ENCODE results near the gene LCE1B. TPM values are rescaled to one million over a fixed set of nuclear protein-coding genes. Genes with fewer than 3 reads are reported as not detected.

LCE1B gene
- not detected for polyA plus RNA-seq (2013, experiment 1 of 4)
- polyA plus RNA-seq (2013, experiment 2 of 4): not detected
- polyA plus RNA-seq (2013, experiment 3 of 4): not detected
- not detected for polyA plus RNA-seq (2013, experiment 4 of 4)

DNA sequence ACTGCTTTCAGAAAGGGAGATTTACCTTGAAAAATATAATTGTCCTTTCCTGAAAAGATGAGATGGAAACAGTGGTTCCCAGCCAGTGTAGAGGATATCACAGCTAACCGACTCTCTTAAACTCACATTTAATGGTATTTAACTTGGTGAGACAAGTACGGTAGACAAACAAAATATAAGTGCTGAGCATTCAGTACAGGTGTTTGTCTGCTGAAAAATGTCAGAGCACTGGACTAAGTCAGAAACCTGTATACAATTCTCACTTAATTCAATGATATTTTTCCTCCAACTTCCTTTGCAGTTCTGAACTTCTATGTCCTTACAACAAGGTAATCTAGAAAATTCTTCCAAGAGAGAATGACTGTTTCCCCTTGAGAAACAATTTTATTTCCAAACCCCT, at the start of gene LCE1B:
LCE1B (plus strand) TSS at position 301 of the 400 bp plus-strand sequence. CDS start 476 bp downstream, outside the sequence.
- Histone ChIP-seq H3K36me3 (ENCODE audit: control insufficient read depth, insufficient read depth, low read length) (no peaks in the 10 kb centered on the region), H3K9me3 (ENCODE audit: control insufficient read depth, low read length) (peaks cover 11% of the 10 kb centered on the region), H3K4me1 (ENCODE audit: control insufficient read depth, insufficient read depth, low read length) (no peaks in the 10 kb centered on the region), H3K27me3 (ENCODE audit: control insufficient read depth, insufficient read depth, low read length, poor library complexity, severe bottlenecking) (no peaks in the 10 kb centered on the region), H3K27ac (ENCODE audit: insufficient read depth, low read depth, low read length, poor library complexity, severe bottlenecking) (no peak within 1 kb of the TSS), H3K4me3 (ENCODE audit: insufficient read depth, low read depth, low read length) (no peak within 1 kb of the TSS)
- WGBS, 2 experiments: 85% methylated on average over 2 of the region's 2 CpGs; no CpG with 5 or more reads in 1 of the 2 experiments

DNA sequence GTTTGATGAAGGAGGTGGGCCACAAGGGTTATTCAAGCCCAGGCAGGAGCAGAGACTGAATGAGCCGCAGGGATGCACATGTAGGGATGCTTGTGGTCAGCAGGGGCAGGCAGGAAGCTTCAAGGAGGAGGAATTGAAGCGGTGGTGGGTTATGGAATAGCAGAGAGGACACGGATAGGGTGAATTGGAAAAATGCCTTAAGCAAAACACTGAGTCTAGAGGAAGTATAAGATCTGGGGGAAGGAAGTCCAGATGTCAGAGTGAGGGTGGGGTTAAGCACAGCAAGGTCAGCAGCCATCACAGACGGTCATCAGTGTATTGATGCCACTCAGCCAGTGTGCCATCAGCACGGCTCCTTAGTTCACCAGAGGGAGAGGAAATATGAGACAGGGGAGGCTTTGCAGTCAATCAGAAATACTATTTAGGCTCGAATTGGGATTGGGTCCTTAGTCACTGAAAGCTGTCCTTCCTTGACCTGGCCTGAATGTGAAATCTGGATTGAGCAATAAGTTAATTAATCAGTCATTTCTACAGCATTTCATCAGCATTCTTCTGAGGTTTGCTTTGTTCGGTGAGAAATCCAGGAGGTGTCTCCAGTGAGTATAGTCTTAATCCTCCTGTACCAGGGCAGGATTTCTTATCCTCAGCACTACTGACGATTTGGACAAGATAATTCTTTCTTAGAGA, 42.8 kb upstream of the LCE1B start:
- Histone ChIP-seq H3K4me1 (ENCODE audit: control insufficient read depth, insufficient read depth, low read length) (no peaks in the 10 kb centered on the region), H3K9me3 (ENCODE audit: control insufficient read depth, low read length) (peaks cover 13% of the 10 kb centered on the region), H3K36me3 (ENCODE audit: control insufficient read depth, insufficient read depth, low read length) (no peaks in the 10 kb centered on the region), H3K27me3 (ENCODE audit: control insufficient read depth, insufficient read depth, low read length, poor library complexity, severe bottlenecking) (no peaks in the 10 kb centered on the region), H3K4me3 (ENCODE audit: insufficient read depth, low read depth, low read length) (no peak overlapping the region), H3K27ac (ENCODE audit: insufficient read depth, low read depth, low read length, poor library complexity, severe bottlenecking) (no peak overlapping the region)
- WGBS, 2 experiments: 52 to 54% methylated on average over 8 of the region's 8 CpGs

DNA sequence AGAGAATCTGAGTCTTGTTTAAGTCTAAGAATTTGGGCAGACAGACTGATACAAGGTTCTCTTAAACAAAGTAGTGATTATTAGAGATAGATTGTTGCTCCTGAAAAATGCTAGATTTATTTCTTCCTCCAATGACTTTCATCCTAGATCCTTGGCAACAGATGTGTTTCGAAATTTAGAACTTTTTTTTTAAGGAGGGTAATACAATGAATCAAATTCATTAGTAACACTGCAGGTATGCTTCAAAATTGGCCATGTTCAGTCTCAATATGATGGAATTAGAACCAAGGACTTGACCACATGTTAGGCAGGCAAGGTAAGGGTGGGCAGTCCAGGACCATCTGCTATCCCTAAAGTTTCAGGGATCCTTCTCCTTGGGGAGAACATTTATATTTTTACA, 41.4 kb upstream of the LCE1B start:
- WGBS, 2 experiments: 38% methylated on average over 1 of the region's 1 CpG; no CpG with 5 or more reads in 1 of the 2 experiments
- peaks cover 10% of the 10 kb centered on the region for H3K9me3 ChIP-seq (ENCODE audit: control insufficient read depth, low read length)

GRCh38 chr1:152774875-152775274, 36.9 kb upstream of the LCE1B start, which contains the start of gene LCE1F:
TSS of gene LCE1F (plus strand) at chr1:152775140. CDS start at chr1:152776372, 1,232 bp downstream.
- Histone ChIP-seq H3K36me3 (ENCODE audit: control insufficient read depth, insufficient read depth, low read length) (no peaks in the 10 kb centered on the region), H3K9me3 (ENCODE audit: control insufficient read depth, low read length) (peaks cover 11% of the 10 kb centered on the region), H3K4me1 (ENCODE audit: control insufficient read depth, insufficient read depth, low read length) (no peaks in the 10 kb centered on the region), H3K27me3 (ENCODE audit: control insufficient read depth, insufficient read depth, low read length, poor library complexity, severe bottlenecking) (no peaks in the 10 kb centered on the region), H3K27ac (ENCODE audit: insufficient read depth, low read depth, low read length, poor library complexity, severe bottlenecking) (no peak within 1 kb of the TSS), H3K4me3 (ENCODE audit: insufficient read depth, low read depth, low read length) (no peak within 1 kb of the TSS)
- 46 to 51% methylated on average over 6 of the region's 6 CpGs for WGBS, 2 experiments

More for the DNA sequence above, 41.4 kb upstream of the LCE1B start:
- Histone ChIP-seq H3K27me3 (ENCODE audit: control insufficient read depth, insufficient read depth, low read length, poor library complexity, severe bottlenecking) (no peaks in the 10 kb centered on the region), H3K27ac (ENCODE audit: insufficient read depth, low read depth, low read length, poor library complexity, severe bottlenecking) (no peak overlapping the region), H3K4me1 (ENCODE audit: control insufficient read depth, insufficient read depth, low read length) (no peaks in the 10 kb centered on the region), H3K36me3 (ENCODE audit: control insufficient read depth, insufficient read depth, low read length) (no peaks in the 10 kb centered on the region), H3K4me3 (ENCODE audit: insufficient read depth, low read depth, low read length) (no peak overlapping the region)

- Histone ChIP-seq H3K9me3 (ENCODE audit: control insufficient read depth, low read length) (peaks cover 13% of the 10 kb centered on the region), H3K27me3 (ENCODE audit: control insufficient read depth, insufficient read depth, low read length, poor library complexity, severe bottlenecking) (no peaks in the 10 kb centered on the region)
- WGBS, 2 experiments: 78 to 81% methylated on average over 11 of the region's 11 CpGs
These were observed 35.4 kb upstream of the LCE1B start for GRCh38 chr1:152776361-152776760.

GRCh38 chr1:152777510-152778137, 34.1 kb upstream of the LCE1B start:
- Histone ChIP-seq H3K9me3 (ENCODE audit: control insufficient read depth, low read length) (peaks cover 13% of the 10 kb centered on the region), H3K4me3 (ENCODE audit: insufficient read depth, low read depth, low read length) (no peak overlapping the region)
- 66 to 83% methylated on average over 4 of the region's 4 CpGs for WGBS, 2 experiments

More at GRCh38 chr1:152776361-152776760, 35.4 kb upstream of the LCE1B start:
- Histone ChIP-seq H3K36me3 (ENCODE audit: control insufficient read depth, insufficient read depth, low read length) (no peaks in the 10 kb centered on the region), H3K27ac (ENCODE audit: insufficient read depth, low read depth, low read length, poor library complexity, severe bottlenecking) (no peak overlapping the region), H3K4me1 (ENCODE audit: control insufficient read depth, insufficient read depth, low read length) (no peaks in the 10 kb centered on the region), H3K4me3 (ENCODE audit: insufficient read depth, low read depth, low read length) (no peak overlapping the region)

DNA sequence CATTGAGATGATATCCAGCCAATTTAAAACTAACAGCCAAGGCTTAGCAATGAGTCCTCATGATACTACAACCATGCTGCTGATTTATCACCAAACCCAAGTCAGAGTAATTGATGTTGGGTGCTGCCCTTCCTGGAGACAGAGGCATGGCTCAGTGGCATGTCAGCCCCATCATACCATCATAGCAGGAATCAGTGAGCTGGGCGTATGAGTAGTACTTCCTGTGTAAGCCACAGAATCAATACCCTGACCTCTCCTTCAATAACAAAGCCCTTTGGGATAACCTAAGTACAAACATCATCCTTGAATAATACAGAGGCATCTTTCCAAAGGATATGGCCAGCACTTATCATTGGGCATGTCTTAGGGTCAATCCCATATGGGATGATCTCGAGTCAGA, 28.7 kb upstream of the LCE1B start:
- 62 to 79% methylated on average over 2 of the region's 2 CpGs for WGBS, 2 experiments
- Histone ChIP-seq H3K27me3 (ENCODE audit: control insufficient read depth, insufficient read depth, low read length, poor library complexity, severe bottlenecking) (no peaks in the 10 kb centered on the region), H3K27ac (ENCODE audit: insufficient read depth, low read depth, low read length, poor library complexity, severe bottlenecking) (no peak overlapping the region), H3K36me3 (ENCODE audit: control insufficient read depth, insufficient read depth, low read length) (no peaks in the 10 kb centered on the region), H3K9me3 (ENCODE audit: control insufficient read depth, low read length) (peaks cover 15% of the 10 kb centered on the region), H3K4me1 (ENCODE audit: control insufficient read depth, insufficient read depth, low read length) (no peaks in the 10 kb centered on the region), H3K4me3 (ENCODE audit: insufficient read depth, low read depth, low read length) (no peak overlapping the region)

More at GRCh38 chr1:152777510-152778137, 34.1 kb upstream of the LCE1B start:
- H3K4me1 ChIP-seq (ENCODE audit: control insufficient read depth, insufficient read depth, low read length): no peaks in the 10 kb centered on the region
- no peak overlapping the region for H3K27ac ChIP-seq (ENCODE audit: insufficient read depth, low read depth, low read length, poor library complexity, severe bottlenecking)
- no peaks in the 10 kb centered on the region for H3K36me3 ChIP-seq (ENCODE audit: control insufficient read depth, insufficient read depth, low read length)
- no peaks in the 10 kb centered on the region for H3K27me3 ChIP-seq (ENCODE audit: control insufficient read depth, insufficient read depth, low read length, poor library complexity, severe bottlenecking)

DNA sequence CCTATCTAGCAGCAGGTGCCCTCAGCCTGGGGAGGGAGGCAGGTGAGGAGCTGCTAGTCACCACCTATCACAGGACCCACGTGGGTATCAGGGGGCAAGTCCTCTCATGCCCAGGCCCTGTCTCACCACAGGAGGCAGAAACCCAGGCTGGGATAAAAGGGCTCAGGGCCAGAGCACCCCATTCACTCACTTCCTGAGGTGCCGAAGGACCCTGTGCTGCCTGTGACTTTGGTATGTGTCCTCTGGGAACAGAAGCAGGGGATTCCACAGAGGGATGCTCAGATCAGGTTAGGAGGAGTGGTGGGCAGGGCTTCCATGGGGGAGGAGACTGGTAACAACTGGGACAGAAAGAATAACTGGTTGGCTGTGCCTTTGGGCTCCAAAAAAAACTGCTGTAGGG, 25.7 kb upstream of the LCE1B start, which contains the start of gene LCE1E:
LCE1E (plus strand) TSS at position 181 of the 400 bp plus-strand sequence. CDS start 1,043 bp downstream, outside the sequence.
- H3K4me3 ChIP-seq (ENCODE audit: insufficient read depth, low read depth, low read length): no peak within 1 kb of the TSS
- no peaks in the 10 kb centered on the region for H3K36me3 ChIP-seq (ENCODE audit: control insufficient read depth, insufficient read depth, low read length)
- no peaks in the 10 kb centered on the region for H3K4me1 ChIP-seq (ENCODE audit: control insufficient read depth, insufficient read depth, low read length)
- 44 to 48% methylated on average over 2 of the region's 2 CpGs for WGBS, 2 experiments
- H3K9me3 ChIP-seq (ENCODE audit: control insufficient read depth, low read length): peaks cover 7% of the 10 kb centered on the region
- H3K27me3 ChIP-seq (ENCODE audit: control insufficient read depth, insufficient read depth, low read length, poor library complexity, severe bottlenecking): no peaks in the 10 kb centered on the region
- H3K27ac ChIP-seq (ENCODE audit: insufficient read depth, low read depth, low read length, poor library complexity, severe bottlenecking): no peak within 1 kb of the TSS

GRCh38 chr1:152795686-152796085, 16.1 kb upstream of the LCE1B start:
- H3K4me3 ChIP-seq (ENCODE audit: insufficient read depth, low read depth, low read length): no peak overlapping the region
- WGBS, 2 experiments: 54 to 61% methylated on average over 4 of the region's 4 CpGs
- H3K4me1 ChIP-seq (ENCODE audit: control insufficient read depth, insufficient read depth, low read length): no peaks in the 10 kb centered on the region
- H3K27ac ChIP-seq (ENCODE audit: insufficient read depth, low read depth, low read length, poor library complexity, severe bottlenecking): no peak overlapping the region
- no peaks in the 10 kb centered on the region for H3K36me3 ChIP-seq (ENCODE audit: control insufficient read depth, insufficient read depth, low read length)
- no peaks in the 10 kb centered on the region for H3K27me3 ChIP-seq (ENCODE audit: control insufficient read depth, insufficient read depth, low read length, poor library complexity, severe bottlenecking)
- peaks cover 4% of the 10 kb centered on the region for H3K9me3 ChIP-seq (ENCODE audit: control insufficient read depth, low read length)

DNA sequence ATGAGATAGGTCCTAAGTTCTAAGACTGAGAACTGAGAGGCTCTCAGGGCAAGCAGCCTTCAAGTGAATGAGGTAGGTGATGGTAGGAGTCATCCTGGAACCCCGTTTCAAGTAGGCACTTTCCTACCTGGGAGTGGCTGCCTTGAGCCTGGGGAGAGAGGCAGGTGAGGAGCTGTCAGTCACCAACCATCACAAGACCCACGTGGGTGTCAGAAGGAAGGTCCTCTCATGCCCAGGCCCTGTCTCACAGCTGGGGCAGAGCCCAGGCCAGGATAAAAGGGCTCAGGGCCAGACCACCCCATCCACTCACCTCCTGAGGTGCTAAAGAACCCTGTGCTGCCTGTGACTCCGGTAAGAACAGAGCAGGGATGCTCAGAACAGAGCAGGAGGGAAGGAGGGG, 15.3 kb upstream of the LCE1B start, which contains the start of gene LCE1D:
LCE1D (plus strand) TSS at position 301 of the 400 bp plus-strand sequence. CDS start 1,074 bp downstream, outside the sequence.
- Histone ChIP-seq H3K9me3 (ENCODE audit: control insufficient read depth, low read length) (peaks cover 4% of the 10 kb centered on the region), H3K4me1 (ENCODE audit: control insufficient read depth, insufficient read depth, low read length) (no peaks in the 10 kb centered on the region), H3K36me3 (ENCODE audit: control insufficient read depth, insufficient read depth, low read length) (no peaks in the 10 kb centered on the region), H3K27me3 (ENCODE audit: control insufficient read depth, insufficient read depth, low read length, poor library complexity, severe bottlenecking) (no peaks in the 10 kb centered on the region), H3K27ac (ENCODE audit: insufficient read depth, low read depth, low read length, poor library complexity, severe bottlenecking) (no peak within 1 kb of the TSS), H3K4me3 (ENCODE audit: insufficient read depth, low read depth, low read length) (no peak within 1 kb of the TSS)
- 15 to 31% methylated on average over 2 to 3 of the region's 3 CpGs for WGBS, 2 experiments
